Stimulated activated CD8-positive, alpha-beta memory T cell treated with anti-CD3 and anti-CD28 coated beads, Interleukin-7, amount 100 ng/mL, for 1 hour (primary cell): ENCODE measurements around the gene RXRA.

ENCODE experiments used
- DNase-seq, 2 donors: peaks; one replicate each; pipeline ENCODE4 v3.0.0-alpha.2; 2020; ENCODE audit warnings: low read depth in 2 of 2

The RXRA gene

GRCh38 chr9:134352247-134352933 is 26.1 kb downstream of the RXRA start:
- no peak for DNase-seq

- no peak for DNase-seq
Measured at GRCh38 chr9:134353539-134353938, 27.3 kb downstream of the RXRA start.

- no peak for DNase-seq
Measured at GRCh38 chr9:134355158-134355557, 28.9 kb downstream of the RXRA start.

- DNase-seq, result no peak
Measured at GRCh38 chr9:134355561-134356279, 29.5 kb downstream of the RXRA start.

- no peak for DNase-seq
Measured at GRCh38 chr9:134356496-134357470, 30.5 kb downstream of the RXRA start.

- DNase-seq, result no peak
Measured at GRCh38 chr9:134357631-134358025, 31.4 kb downstream of the RXRA start.

- no peak for DNase-seq
Measured at GRCh38 chr9:134358026-134358661, 31.9 kb downstream of the RXRA start.

- DNase-seq, result no peak
Measured at GRCh38 chr9:134358662-134359319, 32.5 kb downstream of the RXRA start.

- no peak for DNase-seq
Measured at GRCh38 chr9:134359493-134360179, 33.4 kb downstream of the RXRA start.

GRCh38 chr9:134360180-134360759 is 34.0 kb downstream of the RXRA start:
- no peak for DNase-seq

- no peak for DNase-seq
Measured at GRCh38 chr9:134360897-134361296, 34.6 kb downstream of the RXRA start.

- no peak for DNase-seq
Measured at GRCh38 chr9:134361426-134361825, 35.2 kb downstream of the RXRA start.

GRCh38 chr9:134361843-134362414 is 35.7 kb downstream of the RXRA start:
- DNase-seq, result no peak

- no peak for DNase-seq
Measured at GRCh38 chr9:134363450-134363849, 37.2 kb downstream of the RXRA start.

GRCh38 chr9:134364391-134365114 is 38.3 kb downstream of the RXRA start:
- DNase-seq, result no peak

GRCh38 chr9:134365115-134365596 is 38.9 kb downstream of the RXRA start:
- DNase-seq, result no peak

- DNase-seq, result no peak
Measured at GRCh38 chr9:134365791-134366222, 39.6 kb downstream of the RXRA start.

GRCh38 chr9:134366223-134367031 is 40.2 kb downstream of the RXRA start:
- no peak for DNase-seq
